HCEC 1CT (cell line): ENCODE measurements around the gene SPDYE18.
"Not testable (repeated sequence)": the region's sequence is repeated elsewhere in the genome, so short reads cannot be mapped to it uniquely, and the experiment has no call there.

Experiments
- DNase-seq: peaks from one replicate; pipeline ENCODE4 v3.0.0-alpha.2; 2017

SPDYE18 gene

DNA sequence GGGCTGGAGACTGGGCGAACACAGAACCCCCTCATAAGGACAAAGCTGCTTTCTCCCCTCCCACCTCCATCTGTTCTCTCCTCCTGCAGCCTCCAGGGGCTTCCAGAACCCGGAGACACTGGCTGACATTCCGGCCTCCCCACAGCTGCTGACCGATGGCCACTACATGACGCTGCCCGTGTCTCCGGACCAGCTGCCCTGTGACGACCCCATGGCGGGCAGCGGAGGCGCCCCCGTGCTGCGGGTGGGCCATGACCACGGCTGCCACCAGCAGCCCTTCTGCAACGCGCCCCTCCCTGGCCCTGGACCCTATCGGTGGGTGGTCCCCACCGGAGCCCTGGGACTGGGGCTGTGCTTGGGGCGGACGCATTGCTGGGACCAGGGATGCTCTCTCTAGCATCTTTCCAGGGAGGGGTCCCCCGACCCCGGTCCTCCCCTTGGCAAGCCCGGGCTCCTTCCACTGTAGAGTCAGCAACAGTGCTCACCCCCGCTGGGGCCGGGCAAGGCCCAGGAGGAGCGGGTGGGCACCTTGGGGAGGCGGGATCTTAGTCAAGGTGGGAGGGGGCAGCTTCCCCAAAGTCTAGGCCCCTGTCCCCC lies 56.8 kb downstream of the SPDYE18 start:
- not testable (repeated sequence) for DNase-seq

DNA sequence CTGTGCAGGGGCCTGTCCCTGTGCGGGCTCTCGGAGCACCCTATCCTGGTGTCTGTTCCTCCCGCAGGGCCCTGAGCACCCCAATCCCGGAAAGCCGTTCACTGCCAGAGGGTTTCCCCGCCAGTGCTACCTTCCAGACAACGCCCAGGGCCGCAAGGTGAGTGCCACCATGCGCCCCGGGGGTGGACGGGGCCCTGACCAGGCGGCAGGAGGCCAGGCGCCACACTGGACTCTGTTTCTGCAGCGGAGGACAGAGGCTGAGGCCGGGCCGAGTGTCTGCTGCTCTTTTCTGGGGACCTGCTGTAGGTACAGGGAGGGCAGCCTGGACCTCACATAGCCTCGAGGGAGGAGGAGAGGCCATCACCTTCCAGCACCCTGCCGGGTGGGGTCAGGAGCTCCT lies 58.2 kb downstream of the SPDYE18 start:
- not testable (repeated sequence) for DNase-seq

DNA sequence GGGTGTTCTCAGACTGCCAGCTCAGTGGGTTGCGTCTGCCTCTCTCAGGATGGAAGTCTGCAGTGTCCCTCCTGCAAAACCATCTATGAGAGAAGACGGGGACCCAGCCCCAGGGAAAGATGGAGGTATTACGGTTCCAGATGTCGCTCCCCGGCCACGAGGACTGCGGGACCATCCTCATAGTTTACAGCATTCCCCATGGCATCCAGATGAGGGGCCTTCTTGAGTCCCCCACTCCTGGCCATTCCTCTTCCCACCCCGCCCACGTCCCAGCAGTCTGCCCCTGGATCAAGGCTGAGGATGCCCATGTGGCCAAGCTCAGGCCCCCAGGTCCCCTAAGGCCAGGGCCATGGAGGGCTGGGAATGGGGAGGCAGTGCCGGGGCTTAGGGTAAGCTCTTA lies 59.1 kb downstream of the SPDYE18 start:
- not testable (repeated sequence) for DNase-seq

DNA sequence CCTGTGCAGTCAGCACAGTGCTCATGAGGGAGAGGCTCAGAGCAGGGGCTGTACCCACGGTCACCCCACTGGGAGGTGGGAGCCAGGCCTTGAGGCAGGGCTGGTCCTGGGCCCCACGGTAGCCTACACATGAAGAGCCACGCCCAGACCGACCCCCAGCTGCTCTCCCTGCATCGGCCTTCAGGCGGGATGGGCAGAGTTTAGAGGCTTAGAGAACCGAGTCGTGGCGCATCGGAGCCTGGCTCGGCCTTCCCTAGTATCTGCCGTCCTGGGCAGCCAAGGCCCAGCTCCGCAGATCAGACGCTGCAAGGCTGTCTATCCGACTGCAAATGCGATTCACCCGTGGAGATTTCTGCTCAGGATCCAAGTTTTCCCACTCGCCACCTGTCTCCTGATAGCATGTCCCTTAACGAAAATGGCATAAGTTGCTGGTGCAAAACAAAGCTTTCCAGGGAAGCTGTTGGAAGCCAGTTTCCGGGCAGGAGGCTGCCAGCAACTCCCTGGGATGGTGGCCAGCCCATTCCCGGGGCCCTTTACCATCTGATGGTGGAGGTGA lies 59.6 kb downstream of the SPDYE18 start:
- not testable (repeated sequence) for DNase-seq

DNA sequence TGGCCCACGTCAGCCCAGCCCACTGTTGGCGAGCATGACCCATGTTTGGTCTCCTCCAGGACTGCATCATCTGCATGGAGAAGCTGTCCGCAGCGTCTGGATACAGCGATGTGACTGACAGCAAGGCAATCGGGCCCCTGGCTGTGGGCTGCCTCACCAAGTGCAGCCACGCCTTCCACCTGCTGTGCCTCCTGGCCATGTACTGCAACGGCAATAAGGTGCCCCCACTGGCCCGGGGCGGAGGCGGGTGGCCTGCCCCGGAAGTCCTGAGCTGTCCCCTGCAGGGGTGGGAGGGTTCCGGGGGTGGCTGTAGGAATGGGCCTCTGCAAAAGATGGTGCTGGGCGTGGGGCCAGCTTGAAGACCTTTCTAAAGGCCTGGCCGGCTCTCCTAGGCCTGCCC lies 60.3 kb downstream of the SPDYE18 start:
- not testable (repeated sequence) for DNase-seq
